Hematopoietic multipotent progenitor cell (in vitro differentiated cells): ENCODE measurements around the gene OBSCN. TPM values are rescaled to one million over a fixed set of nuclear protein-coding genes. Genes with fewer than 3 reads are reported as not detected.

Experiments used
- DNase-seq, 3 donors: peaks; one replicate each; pipeline ENCODE4 v3.0.0-alpha.2; 2011 to 2015; ENCODE audit warnings: low read depth in 2 of 3, low spot score in 2 of 3
- total RNA-seq: library from RNA; depleted of rRNA; stranded (reverse); fragments of >200 nt; gene quantifications from one replicate; pipeline ENCODE4 v1.2.3, GENCODE V29; 2012

Gene OBSCN
- total RNA-seq, 1 donor: 85.9 TPM

- no peak for DNase-seq
Measured at GRCh38 chr1:228372183-228373003, 164.5 kb downstream of the OBSCN start.

- no peak for DNase-seq
Measured at GRCh38 chr1:228373004-228373680, 165.3 kb downstream of the OBSCN start.

GRCh38 chr1:228373681-228374571, 166.1 kb downstream of the OBSCN start:
- DNase-seq: no peak

- no peak for DNase-seq
Measured at GRCh38 chr1:228374711-228375577, 167.1 kb downstream of the OBSCN start.

GRCh38 chr1:228375578-228376261, 167.9 kb downstream of the OBSCN start:
- DNase-seq: no peak

- DNase-seq: no peak
Measured at GRCh38 chr1:228376262-228376628, 168.4 kb downstream of the OBSCN start.

GRCh38 chr1:228376651-228377631, 169.1 kb downstream of the OBSCN start:
- no peak for DNase-seq

- no peak for DNase-seq
Measured at GRCh38 chr1:228377664-228378089, 169.8 kb downstream of the OBSCN start.

- peak; percentile 9 to 70 (median 62) for DNase-seq
Measured at GRCh38 chr1:228378090-228378872, 170.4 kb downstream of the OBSCN start.

GRCh38 chr1:228378873-228379460, 171.1 kb downstream of the OBSCN start:
- peak in 2 of 3 donors; percentile 5 to 33 for DNase-seq

GRCh38 chr1:228379666-228380065, 171.8 kb downstream of the OBSCN start:
- no peak for DNase-seq

GRCh38 chr1:228381356-228381755, 173.5 kb downstream of the OBSCN start:
- DNase-seq: no peak

GRCh38 chr1:228383773-228384172, 175.9 kb downstream of the OBSCN start:
- DNase-seq: no peak

- DNase-seq: no peak
Measured at GRCh38 chr1:228385232-228385631, 177.4 kb downstream of the OBSCN start.

GRCh38 chr1:228387321-228387720, 179.5 kb downstream of the OBSCN start:
- no peak for DNase-seq

- DNase-seq: no peak
Measured at GRCh38 chr1:228390649-228391048, 182.8 kb downstream of the OBSCN start.

GRCh38 chr1:228391411-228392020, 183.7 kb downstream of the OBSCN start:
- DNase-seq: no peak
